HepG2 (cell line): ENCODE measurements around the gene TGM1. TPM values are rescaled to one million over a fixed set of nuclear protein-coding genes. Genes with fewer than 3 reads are reported as not detected.

Experiments
- AHR ChIP-seq: IDR thresholded peaks from 2 replicates; pipeline ENCODE4 v1.6.1; 2018; ENCODE audit warnings: missing genetic modification reagents, missing compliant biosample characterization
- BORCS8-MEF2B ChIP-seq: sonication (generic); formaldehyde crosslinking; IDR thresholded peaks from 2 replicates; pipeline ENCODE4 v1.8.0; 2022; ENCODE audit warnings: mild to moderate bottlenecking, missing genetic modification reagents
- CHCHD3 ChIP-seq: sonication (generic); formaldehyde crosslinking; IDR thresholded peaks from 2 replicates; pipeline ENCODE4 v1.8.0; 2022; ENCODE audit warnings: mild to moderate bottlenecking, missing genetic modification reagents, moderate library complexity
- FOSL1 ChIP-seq: sonication (generic); formaldehyde crosslinking; IDR thresholded peaks from 2 replicates; pipeline ENCODE4 v1.9.0; 2021; ENCODE audit warnings: missing genetic modification reagents, borderline replicate concordance
- HNRNPK ChIP-seq: fragments of 200-400 bp; formaldehyde crosslinking; IDR thresholded peaks from 2 replicates; pipeline ENCODE4 v1.6.1; 2018; ENCODE audit warnings: low read length, low read depth, moderate library complexity, mild to moderate bottlenecking; ENCODE audit not compliant: poor library complexity, severe bottlenecking
- NFIB ChIP-seq: sonication (generic); formaldehyde crosslinking; IDR thresholded peaks from 2 replicates; pipeline ENCODE4 v1.9.0; 2021; ENCODE audit warnings: missing genetic modification reagents, mild to moderate bottlenecking, borderline replicate concordance
- WIZ ChIP-seq: sonication (generic); formaldehyde crosslinking; IDR thresholded peaks from 2 replicates; pipeline ENCODE4 v1.5.1; 2020; ENCODE audit warnings: mild to moderate bottlenecking, missing genetic modification reagents
- ZNF180 ChIP-seq: sonication (generic); formaldehyde crosslinking; IDR thresholded peaks from 2 replicates; pipeline ENCODE4 v1.4.0; 2020; ENCODE audit warnings: low read depth, missing genetic modification reagents, borderline replicate concordance
- ZNF484 ChIP-seq: sonication (generic); formaldehyde crosslinking; IDR thresholded peaks from 2 replicates; pipeline ENCODE4 v1.5.1; 2020; ENCODE audit warnings: mild to moderate bottlenecking, low read depth, missing genetic modification reagents, borderline replicate concordance
- polyA plus RNA-seq, 8 experiments: library from polyadenylated mRNA; depleted of rRNA in 3 of 8; stranded (reverse) in 7 of 8; unstranded in 1 of 8; fragments of >200 nt; fragmentation: Illumina TruSeq in 4 of 8; extraction: Trizol in 4 of 8; gene quantifications; 2 replicates each; pipeline versions ENCODE4 v1.2.1 to v1.2.3, GENCODE V29; 2011 to 2016; ENCODE audit warnings: low read depth in 4 of 8, missing spikeins in 1 of 8, mixed read lengths in 1 of 8; ENCODE audit not compliant: insufficient read depth in 1 of 8
- total RNA-seq, 5 experiments: library from RNA; depleted of rRNA; stranded (reverse); fragments of >200 nt; fragmentation: Illumina TruSeq; extraction: Trizol; gene quantifications; 2 replicates each; pipeline ENCODE4 v1.2.3, GENCODE V29; 2016; ENCODE audit warnings: low read depth in 1 of 5
- TF ChIP-seq, protein P1 (sequence below): sonication (generic); formaldehyde crosslinking; IDR thresholded peaks from 2 replicates; pipeline ENCODE4 v1.5.0; 2020; ENCODE audit warnings: mild to moderate bottlenecking, missing genetic modification reagents, borderline replicate concordance
- TF ChIP-seq, protein P2 (sequence below): sonication (generic); formaldehyde crosslinking; IDR thresholded peaks from 2 replicates; pipeline ENCODE4 v1.8.0; 2022; ENCODE audit warnings: mild to moderate bottlenecking, missing genetic modification reagents
- TF ChIP-seq, protein P3 (sequence below): sonication (generic); formaldehyde crosslinking; IDR thresholded peaks from 2 replicates; pipeline ENCODE4 v1.4.0; 2020; ENCODE audit warnings: mild to moderate bottlenecking, missing genetic modification reagents
- TF ChIP-seq, protein P4 (sequence below): sonication (generic); formaldehyde crosslinking; IDR thresholded peaks from 2 replicates; pipeline ENCODE4 v1.5.0; 2020; ENCODE audit warnings: mild to moderate bottlenecking, missing genetic modification reagents
- TF ChIP-seq, protein P5 (sequence below): sonication (generic); formaldehyde crosslinking; IDR thresholded peaks from 2 replicates; pipeline ENCODE4 v1.4.0; 2020; ENCODE audit warnings: mild to moderate bottlenecking, missing genetic modification reagents, borderline replicate concordance

TGM1 gene
- total and polyA plus RNA-seq, 2 of the 13 experiments (the other 11 are each of a cell fraction or from before 2014, with no cell fraction given) = 3.2 to 10.6 TPM

DNA sequence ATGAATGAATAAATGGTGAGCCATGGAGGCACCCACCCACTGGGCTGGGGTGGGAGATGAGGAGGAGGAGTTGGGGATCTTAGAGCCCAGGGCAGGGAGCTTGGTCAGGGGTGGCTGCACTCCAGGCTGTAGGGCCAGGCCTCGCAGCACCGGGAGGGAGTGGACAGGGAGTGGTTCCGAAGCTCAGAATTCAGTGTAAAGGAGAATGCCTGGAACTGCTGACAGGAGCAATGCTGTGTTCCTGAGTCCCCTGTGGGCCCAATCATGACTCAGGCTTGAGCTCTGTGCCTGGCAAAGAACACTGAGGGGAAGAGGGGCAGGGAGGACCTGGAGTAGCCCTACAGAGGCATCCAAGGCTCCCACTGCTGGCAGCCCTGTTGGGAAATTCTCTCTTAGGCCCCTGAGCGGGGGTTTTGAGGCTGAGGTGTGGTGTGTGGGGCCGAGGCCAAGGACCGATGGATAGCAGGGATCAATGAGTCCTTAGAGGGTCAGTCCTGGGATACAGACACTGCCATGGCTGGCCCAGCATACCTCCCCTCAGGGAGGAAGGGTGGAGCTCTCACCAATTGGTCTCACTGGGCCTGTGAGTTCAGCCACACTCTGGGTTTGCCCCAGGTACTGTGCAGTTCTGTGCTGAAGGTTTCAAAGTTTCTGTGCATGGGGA lies 18.0 kb upstream of the TGM1 start (continued):
- TF ChIP-seq, protein P1, sequence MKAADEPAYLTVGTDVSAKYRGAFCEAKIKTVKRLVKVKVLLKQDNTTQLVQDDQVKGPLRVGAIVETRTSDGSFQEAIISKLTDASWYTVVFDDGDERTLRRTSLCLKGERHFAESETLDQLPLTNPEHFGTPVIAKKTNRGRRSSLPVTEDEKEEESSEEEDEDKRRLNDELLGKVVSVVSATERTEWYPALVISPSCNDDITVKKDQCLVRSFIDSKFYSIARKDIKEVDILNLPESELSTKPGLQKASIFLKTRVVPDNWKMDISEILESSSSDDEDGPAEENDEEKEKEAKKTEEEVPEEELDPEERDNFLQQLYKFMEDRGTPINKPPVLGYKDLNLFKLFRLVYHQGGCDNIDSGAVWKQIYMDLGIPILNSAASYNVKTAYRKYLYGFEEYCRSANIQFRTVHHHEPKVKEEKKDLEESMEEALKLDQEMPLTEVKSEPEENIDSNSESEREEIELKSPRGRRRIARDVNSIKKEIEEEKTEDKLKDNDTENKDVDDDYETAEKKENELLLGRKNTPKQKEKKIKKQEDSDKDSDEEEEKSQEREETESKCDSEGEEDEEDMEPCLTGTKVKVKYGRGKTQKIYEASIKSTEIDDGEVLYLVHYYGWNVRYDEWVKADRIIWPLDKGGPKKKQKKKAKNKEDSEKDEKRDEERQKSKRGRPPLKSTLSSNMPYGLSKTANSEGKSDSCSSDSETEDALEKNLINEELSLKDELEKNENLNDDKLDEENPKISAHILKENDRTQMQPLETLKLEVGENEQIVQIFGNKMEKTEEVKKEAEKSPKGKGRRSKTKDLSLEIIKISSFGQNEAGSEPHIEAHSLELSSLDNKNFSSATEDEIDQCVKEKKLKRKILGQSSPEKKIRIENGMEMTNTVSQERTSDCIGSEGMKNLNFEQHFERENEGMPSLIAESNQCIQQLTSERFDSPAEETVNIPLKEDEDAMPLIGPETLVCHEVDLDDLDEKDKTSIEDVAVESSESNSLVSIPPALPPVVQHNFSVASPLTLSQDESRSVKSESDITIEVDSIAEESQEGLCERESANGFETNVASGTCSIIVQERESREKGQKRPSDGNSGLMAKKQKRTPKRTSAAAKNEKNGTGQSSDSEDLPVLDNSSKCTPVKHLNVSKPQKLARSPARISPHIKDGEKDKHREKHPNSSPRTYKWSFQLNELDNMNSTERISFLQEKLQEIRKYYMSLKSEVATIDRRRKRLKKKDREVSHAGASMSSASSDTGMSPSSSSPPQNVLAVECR (CRISPR knock-in tag) = 0 out of 2 replicates have a peak, but pooled peaks have one; percentile 13
- TF ChIP-seq NFIB (CRISPR knock-in tag) = no peak
- TF ChIP-seq, protein P2, sequence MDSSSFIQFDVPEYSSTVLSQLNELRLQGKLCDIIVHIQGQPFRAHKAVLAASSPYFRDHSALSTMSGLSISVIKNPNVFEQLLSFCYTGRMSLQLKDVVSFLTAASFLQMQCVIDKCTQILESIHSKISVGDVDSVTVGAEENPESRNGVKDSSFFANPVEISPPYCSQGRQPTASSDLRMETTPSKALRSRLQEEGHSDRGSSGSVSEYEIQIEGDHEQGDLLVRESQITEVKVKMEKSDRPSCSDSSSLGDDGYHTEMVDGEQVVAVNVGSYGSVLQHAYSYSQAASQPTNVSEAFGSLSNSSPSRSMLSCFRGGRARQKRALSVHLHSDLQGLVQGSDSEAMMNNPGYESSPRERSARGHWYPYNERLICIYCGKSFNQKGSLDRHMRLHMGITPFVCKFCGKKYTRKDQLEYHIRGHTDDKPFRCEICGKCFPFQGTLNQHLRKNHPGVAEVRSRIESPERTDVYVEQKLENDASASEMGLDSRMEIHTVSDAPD (CRISPR knock-in tag) = peak; percentile 27; the same call in 1 of the 2 replicates
- TF ChIP-seq, protein P3, sequence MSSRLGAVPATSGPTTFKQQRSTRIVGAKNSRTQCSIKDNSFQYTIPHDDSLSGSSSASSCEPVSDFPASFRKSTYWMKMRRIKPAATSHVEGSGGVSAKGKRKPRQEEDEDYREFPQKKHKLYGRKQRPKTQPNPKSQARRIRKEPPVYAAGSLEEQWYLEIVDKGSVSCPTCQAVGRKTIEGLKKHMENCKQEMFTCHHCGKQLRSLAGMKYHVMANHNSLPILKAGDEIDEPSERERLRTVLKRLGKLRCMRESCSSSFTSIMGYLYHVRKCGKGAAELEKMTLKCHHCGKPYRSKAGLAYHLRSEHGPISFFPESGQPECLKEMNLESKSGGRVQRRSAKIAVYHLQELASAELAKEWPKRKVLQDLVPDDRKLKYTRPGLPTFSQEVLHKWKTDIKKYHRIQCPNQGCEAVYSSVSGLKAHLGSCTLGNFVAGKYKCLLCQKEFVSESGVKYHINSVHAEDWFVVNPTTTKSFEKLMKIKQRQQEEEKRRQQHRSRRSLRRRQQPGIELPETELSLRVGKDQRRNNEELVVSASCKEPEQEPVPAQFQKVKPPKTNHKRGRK (CRISPR knock-in tag) = no peak
- TF ChIP-seq FOSL1 (CRISPR knock-in tag) = no peak
- 0 out of 2 replicates have a peak, but pooled peaks have one; percentile 53 for TF ChIP-seq BORCS8-MEF2B (CRISPR knock-in tag)
- no peak for TF ChIP-seq AHR (CRISPR knock-in tag)
- TF ChIP-seq WIZ (CRISPR knock-in tag) = no peak
- TF ChIP-seq ZNF484 (CRISPR knock-in tag) = no peak
- TF ChIP-seq, protein P4, sequence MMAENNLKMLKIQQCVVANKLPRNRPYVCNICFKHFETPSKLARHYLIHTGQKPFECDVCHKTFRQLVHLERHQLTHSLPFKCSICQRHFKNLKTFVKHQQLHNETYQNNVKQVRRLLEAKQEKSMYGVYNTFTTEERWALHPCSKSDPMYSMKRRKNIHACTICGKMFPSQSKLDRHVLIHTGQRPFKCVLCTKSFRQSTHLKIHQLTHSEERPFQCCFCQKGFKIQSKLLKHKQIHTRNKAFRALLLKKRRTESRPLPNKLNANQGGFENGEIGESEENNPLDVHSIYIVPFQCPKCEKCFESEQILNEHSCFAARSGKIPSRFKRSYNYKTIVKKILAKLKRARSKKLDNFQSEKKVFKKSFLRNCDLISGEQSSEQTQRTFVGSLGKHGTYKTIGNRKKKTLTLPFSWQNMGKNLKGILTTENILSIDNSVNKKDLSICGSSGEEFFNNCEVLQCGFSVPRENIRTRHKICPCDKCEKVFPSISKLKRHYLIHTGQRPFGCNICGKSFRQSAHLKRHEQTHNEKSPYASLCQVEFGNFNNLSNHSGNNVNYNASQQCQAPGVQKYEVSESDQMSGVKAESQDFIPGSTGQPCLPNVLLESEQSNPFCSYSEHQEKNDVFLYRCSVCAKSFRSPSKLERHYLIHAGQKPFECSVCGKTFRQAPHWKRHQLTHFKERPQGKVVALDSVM (CRISPR knock-in tag) = no peak
- no peak for TF ChIP-seq ZNF180 (CRISPR knock-in tag)
- TF ChIP-seq, protein P5, sequence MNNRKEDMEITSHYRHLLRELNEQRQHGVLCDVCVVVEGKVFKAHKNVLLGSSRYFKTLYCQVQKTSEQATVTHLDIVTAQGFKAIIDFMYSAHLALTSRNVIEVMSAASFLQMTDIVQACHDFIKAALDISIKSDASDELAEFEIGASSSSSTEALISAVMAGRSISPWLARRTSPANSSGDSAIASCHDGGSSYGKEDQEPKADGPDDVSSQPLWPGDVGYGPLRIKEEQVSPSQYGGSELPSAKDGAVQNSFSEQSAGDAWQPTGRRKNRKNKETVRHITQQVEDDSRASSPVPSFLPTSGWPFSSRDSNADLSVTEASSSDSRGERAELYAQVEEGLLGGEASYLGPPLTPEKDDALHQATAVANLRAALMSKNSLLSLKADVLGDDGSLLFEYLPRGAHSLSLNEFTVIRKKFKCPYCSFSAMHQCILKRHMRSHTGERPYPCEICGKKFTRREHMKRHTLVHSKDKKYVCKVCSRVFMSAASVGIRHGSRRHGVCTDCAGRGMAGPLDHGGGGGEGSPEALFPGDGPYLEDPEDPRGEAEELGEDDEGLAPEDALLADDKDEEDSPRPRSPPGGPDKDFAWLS (CRISPR knock-in tag) = no peak
- TF ChIP-seq HNRNPK = no peak
- no peak for TF ChIP-seq CHCHD3 (CRISPR knock-in tag)
